ENCODE results near the gene GNAS-AS1.

Gene GNAS-AS1

DNA sequence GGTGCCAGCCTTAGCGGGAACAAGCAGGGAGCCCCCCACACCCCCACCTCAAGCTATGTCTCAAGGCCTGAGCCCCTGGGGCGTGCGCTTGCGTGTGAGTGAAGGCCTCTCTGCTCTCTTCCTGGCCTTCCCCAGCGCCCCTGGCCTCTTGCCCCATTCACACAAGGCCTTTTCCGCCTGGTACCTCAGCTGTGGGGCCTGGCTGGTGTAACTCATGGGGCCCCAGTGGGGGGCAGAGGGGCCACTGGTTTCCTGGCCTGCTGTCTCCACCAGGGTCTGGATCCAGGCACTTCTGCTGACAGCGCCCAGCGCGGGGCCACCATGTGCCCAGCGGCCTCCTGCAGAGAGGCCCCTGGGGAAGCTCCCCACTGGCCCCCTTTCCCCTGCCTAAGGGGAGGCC is 34.7 kb downstream of the GNAS-AS1 start:
- Histone ChIP-seq H3K27me3 (replicated peaks; ENCODE audit: control insufficient read depth, insufficient read depth, low read length) (peaks cover 15% of the 10 kb centered on the region), H3K4me1 (ENCODE audit: control insufficient read depth, insufficient read depth, low read length) (no peaks in the 10 kb centered on the region), H3K4me3 (ENCODE audit: low read length) (no peak overlapping the region), H3K9me3 (ENCODE audit: control insufficient read depth, low read length) (no peaks in the 10 kb centered on the region), H3K9ac (ENCODE audit: low read length) (no peak overlapping the region), H3K36me3 (ENCODE audit: control insufficient read depth, insufficient read depth, low read length, severe bottlenecking) (no peaks in the 10 kb centered on the region)
- no peak for DNase-seq (ENCODE audit: low read depth)

DNA sequence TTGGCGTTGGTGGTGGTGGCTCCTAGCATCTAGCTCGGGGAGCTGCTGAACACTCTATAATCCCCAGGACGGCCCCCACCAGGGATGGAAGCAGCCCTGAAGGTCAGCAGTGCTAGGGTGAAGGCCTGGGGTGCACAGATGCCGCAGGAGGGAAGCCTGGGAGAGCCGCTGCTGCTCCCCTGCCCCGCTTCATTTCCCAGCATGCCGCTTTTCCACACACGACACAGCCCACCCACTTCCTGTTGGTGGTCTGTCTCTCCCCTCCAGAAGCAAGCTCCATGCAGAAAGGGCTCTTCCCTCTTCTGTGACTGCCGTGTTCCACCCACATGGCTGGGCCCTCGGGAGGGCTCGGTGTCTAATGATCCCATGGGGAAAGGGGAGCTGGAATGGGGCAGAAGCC is 35.3 kb downstream of the GNAS-AS1 start:
- Histone ChIP-seq H3K4me3 (ENCODE audit: low read length) (no peak overlapping the region), H3K27me3 (replicated peaks; ENCODE audit: control insufficient read depth, insufficient read depth, low read length) (peaks cover 18% of the 10 kb centered on the region), H3K4me1 (ENCODE audit: control insufficient read depth, insufficient read depth, low read length) (no peaks in the 10 kb centered on the region), H3K36me3 (ENCODE audit: control insufficient read depth, insufficient read depth, low read length, severe bottlenecking) (no peaks in the 10 kb centered on the region), H3K9me3 (ENCODE audit: control insufficient read depth, low read length) (no peaks in the 10 kb centered on the region), H3K9ac (ENCODE audit: low read length) (no peak overlapping the region)
- no peak for DNase-seq (ENCODE audit: low read depth)

DNA sequence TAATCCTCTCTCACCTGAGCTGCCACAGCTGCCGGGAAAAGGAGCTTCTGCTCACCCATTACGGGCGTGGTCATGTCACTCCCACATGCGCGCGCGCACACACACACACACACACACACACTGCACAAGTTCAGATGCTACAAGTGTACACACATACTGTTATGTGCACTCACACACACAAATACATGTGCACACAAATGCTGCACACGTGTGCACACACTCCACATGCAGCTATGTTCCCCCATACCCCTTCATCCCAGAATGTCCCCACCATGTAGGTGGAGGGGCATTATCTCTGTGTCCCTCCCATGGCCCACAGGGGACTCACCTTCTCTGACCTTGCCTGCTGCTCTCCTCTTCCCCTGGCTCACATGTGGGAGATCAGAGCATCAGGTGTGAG is 37.3 kb downstream of the GNAS-AS1 start:
- Histone ChIP-seq H3K4me1 (ENCODE audit: control insufficient read depth, insufficient read depth, low read length) (no peaks in the 10 kb centered on the region), H3K36me3 (ENCODE audit: control insufficient read depth, insufficient read depth, low read length, severe bottlenecking) (no peaks in the 10 kb centered on the region), H3K9ac (ENCODE audit: low read length) (no peak overlapping the region), H3K27me3 (replicated peaks; ENCODE audit: control insufficient read depth, insufficient read depth, low read length) (peaks cover 25% of the 10 kb centered on the region), H3K9me3 (ENCODE audit: control insufficient read depth, low read length) (no peaks in the 10 kb centered on the region), H3K4me3 (ENCODE audit: low read length) (no peak overlapping the region)
- no peak for DNase-seq (ENCODE audit: low read depth)

DNA sequence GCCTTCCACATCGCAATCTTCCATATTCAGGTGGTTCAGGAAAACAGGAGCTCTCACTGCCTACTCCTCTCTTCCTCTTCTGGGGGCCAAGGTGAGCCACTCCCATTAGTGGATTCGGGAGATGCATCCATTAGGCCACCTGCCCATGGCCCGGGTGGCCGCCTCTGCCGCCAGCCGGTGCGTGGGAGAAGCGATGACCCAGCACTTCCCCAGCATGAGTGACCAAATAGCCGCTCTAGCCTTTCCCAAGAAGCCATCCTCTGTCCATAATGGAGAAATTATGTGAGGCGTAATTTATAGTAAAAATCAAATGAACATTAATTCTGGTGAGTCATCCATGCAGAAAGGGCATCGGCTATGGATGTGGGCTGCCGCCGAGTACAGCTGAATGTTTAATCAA is 39.4 kb downstream of the GNAS-AS1 start:
- no peaks in the 10 kb centered on the region for H3K4me1 ChIP-seq (ENCODE audit: control insufficient read depth, insufficient read depth, low read length)
- peaks cover 25% of the 10 kb centered on the region for H3K27me3 ChIP-seq (replicated peaks; ENCODE audit: control insufficient read depth, insufficient read depth, low read length)
- DNase-seq (ENCODE audit: low read depth): no peak
- no peaks in the 10 kb centered on the region for H3K36me3 ChIP-seq (ENCODE audit: control insufficient read depth, insufficient read depth, low read length, severe bottlenecking)
- H3K9me3 ChIP-seq (ENCODE audit: control insufficient read depth, low read length): no peaks in the 10 kb centered on the region
- no peak overlapping the region for H3K9ac ChIP-seq (ENCODE audit: low read length)
- H3K4me3 ChIP-seq (ENCODE audit: low read length): no peak overlapping the region

DNA sequence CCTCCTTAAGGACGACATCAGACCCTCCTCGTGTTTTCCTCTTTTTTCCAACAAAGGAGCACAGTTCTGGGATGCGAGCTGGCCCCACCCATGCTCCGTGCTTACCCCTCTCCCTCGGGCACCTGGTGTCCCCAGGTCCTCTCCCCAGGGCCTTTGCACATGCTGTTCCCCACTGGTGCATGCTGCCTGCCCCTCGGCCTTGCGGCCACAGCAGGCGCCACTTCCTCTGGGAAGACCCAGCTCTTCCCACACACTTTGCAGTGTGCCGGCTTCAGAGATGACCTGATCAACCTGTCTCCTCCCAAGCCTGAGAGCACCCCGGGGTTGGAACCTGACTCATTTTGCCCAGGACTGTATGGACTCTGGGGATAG is 39.8 kb downstream of the GNAS-AS1 start:
- DNase-seq (ENCODE audit: low read depth): no peak
- no peaks in the 10 kb centered on the region for H3K36me3 ChIP-seq (ENCODE audit: control insufficient read depth, insufficient read depth, low read length, severe bottlenecking)
- no peak overlapping the region for H3K4me3 ChIP-seq (ENCODE audit: low read length)
- H3K9me3 ChIP-seq (ENCODE audit: control insufficient read depth, low read length): no peaks in the 10 kb centered on the region
- peaks cover 25% of the 10 kb centered on the region for H3K27me3 ChIP-seq (replicated peaks; ENCODE audit: control insufficient read depth, insufficient read depth, low read length)
- H3K4me1 ChIP-seq (ENCODE audit: control insufficient read depth, insufficient read depth, low read length): no peaks in the 10 kb centered on the region
- no peak overlapping the region for H3K9ac ChIP-seq (ENCODE audit: low read length)

DNA sequence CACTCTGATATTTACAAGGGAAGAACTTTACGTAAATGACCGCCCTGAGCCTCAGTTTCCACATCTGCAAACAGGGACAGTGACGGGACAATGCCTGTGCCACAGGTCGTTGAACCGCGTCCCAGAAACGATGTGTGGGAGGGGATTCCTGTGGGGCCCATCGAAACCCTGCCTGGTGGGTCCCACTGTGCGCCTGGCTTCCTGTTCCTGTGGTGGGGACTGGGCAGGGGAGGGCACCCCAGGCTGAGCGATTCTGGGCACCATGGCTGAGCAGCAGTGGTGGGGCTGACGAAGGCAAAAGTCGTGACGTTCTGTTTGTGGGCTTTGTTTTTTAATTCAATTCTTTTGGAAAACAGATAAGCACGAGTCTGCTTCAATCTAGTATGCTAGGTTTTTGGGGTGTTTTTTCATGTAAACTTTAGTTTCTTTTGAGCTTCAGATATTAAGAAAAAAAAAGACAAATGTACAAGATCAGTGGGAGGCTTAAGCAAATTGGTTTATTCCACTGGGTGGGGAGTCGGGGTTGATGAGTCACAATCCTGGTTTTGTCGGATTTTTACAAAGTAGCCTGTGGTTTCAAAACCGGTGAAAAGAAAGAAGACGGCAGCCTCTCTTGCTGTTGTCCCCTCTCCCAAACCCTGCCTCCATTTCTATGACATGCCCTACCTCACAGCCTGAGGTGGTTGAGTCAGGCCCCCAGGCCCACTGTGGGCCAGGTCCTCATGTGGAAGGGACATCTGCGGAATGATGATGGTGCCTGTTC is 40.4 kb downstream of the GNAS-AS1 start:
- H3K27me3 ChIP-seq (replicated peaks; ENCODE audit: control insufficient read depth, insufficient read depth, low read length): peaks cover 25% of the 10 kb centered on the region
- no peak overlapping the region for H3K4me3 ChIP-seq (ENCODE audit: low read length)
- DNase-seq (ENCODE audit: low read depth): peak; percentile 9
- H3K36me3 ChIP-seq (ENCODE audit: control insufficient read depth, insufficient read depth, low read length, severe bottlenecking): no peaks in the 10 kb centered on the region
- H3K9ac ChIP-seq (ENCODE audit: low read length): no peak overlapping the region
- H3K9me3 ChIP-seq (ENCODE audit: control insufficient read depth, low read length): no peaks in the 10 kb centered on the region
- H3K4me1 ChIP-seq (ENCODE audit: control insufficient read depth, insufficient read depth, low read length): no peaks in the 10 kb centered on the region

DNA sequence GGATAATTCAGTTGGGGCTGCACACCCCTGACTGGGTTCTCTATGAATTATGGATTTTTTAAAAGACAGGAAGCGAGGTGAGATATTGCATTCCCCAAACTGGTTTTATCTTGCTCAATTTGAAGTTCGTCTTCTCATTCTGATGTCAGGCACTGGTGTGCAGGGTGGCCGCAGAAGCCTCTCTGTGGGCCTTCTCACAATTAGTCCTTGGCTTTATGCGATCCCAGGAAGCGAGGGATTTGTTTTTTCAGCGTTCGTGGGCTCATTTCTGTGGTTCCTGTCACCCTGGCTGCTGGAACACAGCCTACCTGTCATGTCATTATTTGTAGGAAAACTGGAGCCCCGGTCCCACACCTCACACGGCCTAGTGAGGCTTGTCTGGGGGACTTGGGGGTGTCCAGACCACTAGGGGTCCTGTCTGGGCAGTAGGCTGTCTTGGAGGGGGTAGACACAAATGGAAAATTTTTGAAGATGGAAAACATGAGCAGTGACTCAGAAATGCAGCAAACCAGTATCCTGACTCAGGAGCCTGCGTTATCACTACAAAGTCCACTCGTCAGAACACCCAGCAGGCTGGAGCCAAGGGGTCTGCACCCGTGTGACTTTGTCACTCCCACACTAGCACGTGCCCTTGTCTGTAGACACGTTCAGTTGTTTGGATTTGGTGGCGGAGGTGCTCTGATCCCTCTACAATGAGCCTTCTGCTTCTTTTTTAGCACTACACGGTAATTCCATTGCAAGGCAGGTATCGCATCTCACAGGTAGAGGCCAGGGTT is 42.2 kb downstream of the GNAS-AS1 start:
- Histone ChIP-seq H3K9me3 (ENCODE audit: control insufficient read depth, low read length) (no peaks in the 10 kb centered on the region), H3K4me1 (ENCODE audit: control insufficient read depth, insufficient read depth, low read length) (no peaks in the 10 kb centered on the region), H3K9ac (ENCODE audit: low read length) (no peak overlapping the region), H3K4me3 (ENCODE audit: low read length) (no peak overlapping the region), H3K36me3 (ENCODE audit: control insufficient read depth, insufficient read depth, low read length, severe bottlenecking) (no peaks in the 10 kb centered on the region), H3K27me3 (replicated peaks; ENCODE audit: control insufficient read depth, insufficient read depth, low read length) (peaks cover 20% of the 10 kb centered on the region)
- DNase-seq (ENCODE audit: low read depth): no peak

DNA sequence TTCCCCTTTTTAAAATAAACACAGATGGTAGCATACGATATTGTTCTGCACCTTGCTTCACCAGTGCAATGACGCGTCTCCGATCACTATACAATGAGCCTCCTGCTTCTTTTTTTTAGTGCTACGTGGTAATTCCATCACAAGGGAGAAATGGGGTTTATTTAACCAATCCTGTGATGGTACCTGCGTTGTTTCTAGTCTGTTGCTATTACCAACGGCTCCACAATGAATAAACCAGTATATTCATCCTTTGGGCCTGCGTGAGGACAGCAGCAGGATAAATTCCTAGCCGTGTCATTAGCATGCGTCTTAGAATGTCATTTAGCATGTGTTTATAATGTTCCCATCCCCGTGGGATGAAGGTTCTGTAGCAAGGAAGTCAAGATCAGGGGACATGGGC is 42.9 kb downstream of the GNAS-AS1 start:
- DNase-seq (ENCODE audit: low read depth): no peak
- no peaks in the 10 kb centered on the region for H3K9me3 ChIP-seq (ENCODE audit: control insufficient read depth, low read length)
- no peaks in the 10 kb centered on the region for H3K36me3 ChIP-seq (ENCODE audit: control insufficient read depth, insufficient read depth, low read length, severe bottlenecking)
- H3K27me3 ChIP-seq (replicated peaks; ENCODE audit: control insufficient read depth, insufficient read depth, low read length): peaks cover 24% of the 10 kb centered on the region
- no peak overlapping the region for H3K9ac ChIP-seq (ENCODE audit: low read length)
- no peaks in the 10 kb centered on the region for H3K4me1 ChIP-seq (ENCODE audit: control insufficient read depth, insufficient read depth, low read length)
- no peak overlapping the region for H3K4me3 ChIP-seq (ENCODE audit: low read length)

DNA sequence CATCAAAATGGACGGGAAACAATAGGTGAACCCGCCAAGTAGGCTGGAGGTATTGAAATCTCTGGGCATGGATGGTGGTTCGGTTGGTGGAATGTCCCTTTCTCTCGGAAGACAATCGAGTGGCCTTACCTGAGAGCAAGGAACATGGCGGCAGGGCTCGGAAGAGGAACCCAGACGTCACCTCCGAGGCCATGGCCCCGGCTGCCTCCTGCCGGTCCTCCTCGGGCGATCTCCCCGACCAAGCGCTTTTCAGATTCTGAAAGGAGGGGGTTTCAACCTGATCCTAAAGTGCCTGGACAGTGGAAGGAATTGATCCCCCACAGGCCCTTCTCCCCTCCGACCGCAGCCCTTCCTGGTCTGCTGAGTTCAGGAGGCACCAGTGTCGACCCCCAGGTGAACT is 47.2 kb downstream of the GNAS-AS1 start:
- H3K9ac ChIP-seq (ENCODE audit: low read length): no peak overlapping the region

DNA sequence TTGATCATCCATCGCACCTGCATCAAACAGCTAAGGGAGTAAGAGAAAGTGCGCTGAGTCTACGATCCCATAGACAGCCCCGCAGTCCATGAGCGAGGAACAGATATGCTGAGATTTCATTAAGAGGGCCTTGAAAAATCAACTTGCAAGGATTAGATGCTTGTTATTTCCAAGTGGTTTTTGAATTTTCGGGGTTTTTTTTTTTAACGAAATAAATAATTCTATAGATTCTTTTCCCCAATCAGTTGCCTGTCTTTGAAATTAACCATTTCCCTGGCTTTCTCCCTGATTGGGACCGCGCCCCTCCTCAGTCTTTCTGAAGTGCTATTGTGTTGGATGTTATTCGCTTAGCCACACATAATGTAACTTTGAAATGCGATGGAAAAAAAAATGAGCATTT is 48.6 kb downstream of the GNAS-AS1 start:
- H3K4me1 ChIP-seq (ENCODE audit: control insufficient read depth, insufficient read depth, low read length): no peaks in the 10 kb centered on the region
- H3K27me3 ChIP-seq (replicated peaks; ENCODE audit: control insufficient read depth, insufficient read depth, low read length): peaks cover 13% of the 10 kb centered on the region
- H3K9ac ChIP-seq (ENCODE audit: low read length): no peak overlapping the region
- no peaks in the 10 kb centered on the region for H3K36me3 ChIP-seq (ENCODE audit: control insufficient read depth, insufficient read depth, low read length, severe bottlenecking)
- no peak for DNase-seq (ENCODE audit: low read depth)
- no peaks in the 10 kb centered on the region for H3K9me3 ChIP-seq (ENCODE audit: control insufficient read depth, low read length)
- no peak overlapping the region for H3K4me3 ChIP-seq (ENCODE audit: low read length)

More for the DNA sequence above, 47.2 kb downstream of the GNAS-AS1 start:
- Histone ChIP-seq H3K9me3 (ENCODE audit: control insufficient read depth, low read length) (no peaks in the 10 kb centered on the region), H3K4me1 (ENCODE audit: control insufficient read depth, insufficient read depth, low read length) (no peaks in the 10 kb centered on the region), H3K36me3 (ENCODE audit: control insufficient read depth, insufficient read depth, low read length, severe bottlenecking) (no peaks in the 10 kb centered on the region), H3K27me3 (replicated peaks; ENCODE audit: control insufficient read depth, insufficient read depth, low read length) (peaks cover 11% of the 10 kb centered on the region), H3K4me3 (ENCODE audit: low read length) (no peak overlapping the region)
- no peak for DNase-seq (ENCODE audit: low read depth)

DNA sequence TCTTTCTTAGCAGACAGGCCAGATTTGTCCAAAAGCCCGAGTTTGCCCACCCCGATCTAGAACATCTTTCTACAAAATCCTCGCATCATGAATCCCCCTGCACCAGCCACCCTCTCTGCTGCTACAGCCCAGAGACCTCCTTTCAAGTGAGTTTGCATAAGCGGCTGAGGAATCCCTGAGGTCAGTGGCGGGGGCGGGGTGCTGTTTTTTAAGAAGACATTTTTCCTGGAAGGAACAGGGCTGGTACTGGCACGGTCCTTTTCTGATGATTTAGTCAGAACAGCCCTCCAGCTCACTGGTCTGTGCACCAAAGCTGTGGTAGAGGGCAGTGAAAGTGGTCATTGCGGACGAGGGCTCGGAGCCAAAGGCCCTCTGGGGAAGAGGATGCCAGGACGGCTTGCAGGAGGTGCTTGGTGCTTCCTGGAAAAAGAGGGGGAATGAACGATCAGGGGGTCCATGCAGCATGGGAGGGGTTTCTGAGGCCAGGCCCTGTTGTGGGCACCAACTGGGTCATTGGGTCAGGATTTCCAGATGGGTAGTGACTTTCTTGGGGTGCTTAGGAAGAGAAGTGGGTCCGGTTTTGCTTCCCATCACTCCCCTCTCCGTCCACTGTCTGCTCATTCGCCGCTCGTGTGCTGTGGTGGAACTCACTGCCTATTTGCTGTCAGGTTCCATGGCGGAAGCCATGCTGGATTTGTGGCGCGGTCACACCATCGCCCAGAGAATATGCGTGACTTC is 50.4 kb downstream of the GNAS-AS1 start:
- Histone ChIP-seq H3K9ac (ENCODE audit: low read length) (no peak overlapping the region), H3K27me3 (replicated peaks; ENCODE audit: control insufficient read depth, insufficient read depth, low read length) (peaks cover 23% of the 10 kb centered on the region), H3K4me3 (ENCODE audit: low read length) (no peak overlapping the region), H3K36me3 (ENCODE audit: control insufficient read depth, insufficient read depth, low read length, severe bottlenecking) (no peaks in the 10 kb centered on the region), H3K4me1 (ENCODE audit: control insufficient read depth, insufficient read depth, low read length) (no peaks in the 10 kb centered on the region), H3K9me3 (ENCODE audit: control insufficient read depth, low read length) (no peaks in the 10 kb centered on the region)
- peak; percentile 7 for DNase-seq (ENCODE audit: low read depth)
